K562 (cell line): ENCODE measurements around the gene SLC7A6OS. TPM values are rescaled to one million over a fixed set of nuclear protein-coding genes. Genes with fewer than 3 reads are reported as not detected.

ENCODE experiments used
- ATF1 ChIP-seq, 2 experiments: fragments of 450-650 bp in 1 of 2; IDR thresholded peaks; 2 replicates each; pipeline ENCODE4 v1.6.1; 2016; ENCODE audit warnings: missing compliant biosample characterization in 1 of 2, missing genetic modification characterization in 1 of 2
- HEY1 ChIP-seq: fragments of 250-450 bp; sonication (Bioruptor Pico); IDR thresholded peaks from 2 replicates; pipeline ENCODE4 v1.5.0; 2020; ENCODE audit warnings: mild to moderate bottlenecking, moderate library complexity, borderline replicate concordance
- HNRNPLL ChIP-seq: fragments of 200-400 bp; formaldehyde crosslinking; IDR thresholded peaks from 2 replicates; pipeline ENCODE4 v1.6.1; 2017; ENCODE audit warnings: low read length, low read depth, mild to moderate bottlenecking; ENCODE audit not compliant: poor library complexity, severe bottlenecking
- ZFP36 ChIP-seq: fragments of 150-350 bp; IDR thresholded peaks from 2 replicates; pipeline ENCODE4 v1.6.1; 2018; ENCODE audit warnings: low read length, low read depth; ENCODE audit not compliant: partially characterized antibody
- polyA plus RNA-seq, 8 experiments: library from polyadenylated mRNA; depleted of rRNA in 4 of 8; stranded (reverse) in 5 of 8; unstranded in 3 of 8; fragments of >200 nt; fragmentation: Nextera tagmentation in 2 of 8; fragmentation: Illumina TruSeq in 1 of 8; extraction: Ambion mirVana in 2 of 8; extraction: Trizol in 1 of 8; gene quantifications; 2 replicates each; pipeline versions ENCODE4 v1.2.1 to v1.2.3, GENCODE V29; 2011 to 2014; ENCODE audit warnings: inconsistent platforms in 1 of 8, missing spikeins in 1 of 8
- total RNA-seq, 7 experiments: library from RNA; depleted of rRNA in 6 of 7; stranded (reverse); fragments of >200 nt in 6 of 7; fragmentation: Illumina TruSeq in 2 of 7; extraction: Trizol in 2 of 7; gene quantifications; 2 replicates each; pipeline versions ENCODE4 v1.2.1 to v1.2.3, GENCODE V29; 2011 to 2021; ENCODE audit warnings: low replicate concordance in 1 of 7
- TF ChIP-seq, protein P1 (sequence below): fragments of 450-650 bp; IDR thresholded peaks from 2 replicates; pipeline ENCODE4 v1.6.1; 2016; ENCODE audit warnings: low read depth
- TF ChIP-seq, protein P2 (sequence below), 2 experiments: fragments of 150-350 bp in 1 of 2; IDR thresholded peaks; 2 replicates each; pipeline ENCODE4 v1.6.1; 2012 to 2016; ENCODE audit warnings: low read depth in 2 of 2, low read length in 2 of 2, mild to moderate bottlenecking in 1 of 2, moderate library complexity in 1 of 2
- TF ChIP-seq, protein P3 (sequence below), 2 experiments: fragments of 450-650 bp; conservative IDR thresholded peaks; 2 replicates each; pipeline ENCODE4 v1.6.1; 2017; ENCODE audit warnings: mild to moderate bottlenecking in 2 of 2, moderate library complexity in 2 of 2

Gene SLC7A6OS
- total and polyA plus RNA-seq, 9 of the 15 experiments (the other 6 are each of a cell fraction or from before 2014, with no cell fraction given): 2.7 to 23.6 (median 17.2) TPM

DNA sequence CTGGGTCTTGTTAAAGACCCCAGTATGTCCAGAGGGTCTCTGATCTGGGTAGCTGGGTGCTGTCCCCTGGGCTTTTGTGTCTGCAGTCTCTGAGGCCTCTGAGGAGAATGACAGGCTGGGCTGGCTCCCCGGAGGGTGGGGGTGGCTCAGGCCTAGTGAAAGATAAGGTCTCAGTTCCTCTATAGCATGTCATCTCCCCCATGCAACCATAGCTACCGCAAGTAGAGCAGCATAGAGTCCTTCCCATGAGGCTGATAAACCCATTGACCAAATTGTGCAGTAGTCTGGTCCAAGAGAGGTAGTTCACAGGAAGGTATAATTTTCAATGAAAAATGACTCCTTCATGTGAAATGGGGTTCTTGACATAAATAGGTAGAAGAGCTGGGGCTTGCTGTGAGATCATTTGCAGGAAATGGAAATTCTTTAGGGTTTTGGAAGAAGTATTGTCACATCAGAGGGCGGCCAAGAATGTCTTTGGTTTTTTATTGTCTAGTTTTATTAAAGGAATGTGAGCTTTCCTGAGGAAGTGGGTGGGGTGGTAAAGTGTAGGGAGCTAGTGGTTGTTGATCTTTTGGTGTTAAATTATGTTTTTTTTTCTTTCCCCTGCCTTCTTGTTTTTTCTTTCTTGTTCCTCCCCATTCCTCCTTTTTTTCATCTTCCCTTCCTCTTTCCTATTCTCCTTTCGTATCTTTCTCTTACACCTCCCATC lies 21.0 kb downstream of the SLC7A6OS start (continued):
- TF ChIP-seq, protein P1, sequence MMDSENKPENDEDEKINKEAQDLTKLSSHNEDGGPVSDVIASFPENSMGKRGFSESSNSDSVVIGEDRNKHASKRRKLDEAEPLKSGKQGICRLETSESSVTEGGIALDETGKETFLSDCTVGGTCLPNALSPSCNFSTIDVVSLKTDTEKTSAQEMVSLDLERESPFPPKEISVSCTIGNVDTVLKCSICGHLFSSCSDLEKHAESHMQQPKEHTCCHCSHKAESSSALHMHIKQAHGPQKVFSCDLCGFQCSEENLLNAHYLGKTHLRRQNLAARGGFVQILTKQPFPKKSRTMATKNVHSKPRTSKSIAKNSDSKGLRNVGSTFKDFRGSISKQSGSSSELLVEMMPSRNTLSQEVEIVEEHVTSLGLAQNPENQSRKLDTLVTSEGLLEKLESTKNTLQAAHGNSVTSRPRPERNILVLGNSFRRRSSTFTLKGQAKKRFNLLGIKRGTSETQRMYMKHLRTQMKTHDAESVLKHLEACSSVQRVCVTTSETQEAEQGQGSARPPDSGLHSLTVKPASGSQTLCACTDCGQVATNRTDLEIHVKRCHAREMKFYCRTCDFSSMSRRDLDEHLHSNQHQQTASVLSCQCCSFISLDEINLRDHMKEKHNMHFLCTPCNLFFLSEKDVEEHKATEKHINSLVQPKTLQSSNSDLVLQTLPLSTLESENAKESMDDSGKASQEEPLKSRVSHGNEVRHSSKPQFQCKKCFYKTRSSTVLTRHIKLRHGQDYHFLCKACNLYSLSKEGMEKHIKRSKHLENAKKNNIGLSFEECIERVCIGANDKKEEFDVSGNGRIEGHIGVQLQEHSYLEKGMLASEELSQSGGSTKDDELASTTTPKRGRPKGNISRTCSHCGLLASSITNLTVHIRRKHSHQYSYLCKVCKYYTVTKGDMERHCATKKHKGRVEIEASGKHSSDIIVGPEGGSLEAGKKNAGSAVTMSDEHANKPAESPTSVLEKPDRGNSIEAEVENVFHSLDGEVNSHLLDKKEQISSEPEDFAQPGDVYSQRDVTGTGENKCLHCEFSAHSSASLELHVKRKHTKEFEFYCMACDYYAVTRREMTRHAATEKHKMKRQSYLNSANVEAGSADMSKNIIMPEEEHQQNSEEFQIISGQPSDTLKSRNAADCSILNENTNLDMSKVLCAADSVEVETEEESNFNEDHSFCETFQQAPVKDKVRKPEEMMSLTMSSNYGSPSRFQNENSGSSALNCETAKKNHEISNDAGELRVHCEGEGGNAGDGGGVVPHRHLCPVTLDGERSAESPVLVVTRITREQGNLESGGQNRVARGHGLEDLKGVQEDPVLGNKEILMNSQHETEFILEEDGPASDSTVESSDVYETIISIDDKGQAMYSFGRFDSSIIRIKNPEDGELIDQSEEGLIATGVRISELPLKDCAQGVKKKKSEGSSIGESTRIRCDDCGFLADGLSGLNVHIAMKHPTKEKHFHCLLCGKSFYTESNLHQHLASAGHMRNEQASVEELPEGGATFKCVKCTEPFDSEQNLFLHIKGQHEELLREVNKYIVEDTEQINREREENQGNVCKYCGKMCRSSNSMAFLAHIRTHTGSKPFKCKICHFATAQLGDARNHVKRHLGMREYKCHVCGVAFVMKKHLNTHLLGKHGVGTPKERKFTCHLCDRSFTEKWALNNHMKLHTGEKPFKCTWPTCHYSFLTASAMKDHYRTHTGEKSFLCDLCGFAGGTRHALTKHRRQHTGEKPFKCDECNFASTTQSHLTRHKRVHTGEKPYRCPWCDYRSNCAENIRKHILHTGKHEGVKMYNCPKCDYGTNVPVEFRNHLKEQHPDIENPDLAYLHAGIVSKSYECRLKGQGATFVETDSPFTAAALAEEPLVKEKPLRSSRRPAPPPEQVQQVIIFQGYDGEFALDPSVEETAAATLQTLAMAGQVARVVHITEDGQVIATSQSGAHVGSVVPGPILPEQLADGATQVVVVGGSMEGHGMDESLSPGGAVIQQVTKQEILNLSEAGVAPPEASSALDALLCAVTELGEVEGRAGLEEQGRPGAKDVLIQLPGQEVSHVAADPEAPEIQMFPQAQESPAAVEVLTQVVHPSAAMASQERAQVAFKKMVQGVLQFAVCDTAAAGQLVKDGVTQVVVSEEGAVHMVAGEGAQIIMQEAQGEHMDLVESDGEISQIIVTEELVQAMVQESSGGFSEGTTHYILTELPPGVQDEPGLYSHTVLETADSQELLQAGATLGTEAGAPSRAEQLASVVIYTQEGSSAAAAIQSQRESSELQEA: 0 out of 2 replicates have a peak, but pooled peaks have one; percentile 11
- no peak for TF ChIP-seq ATF1 (CRISPR knock-in tag; IDR thresholded peaks at IDR 0.05)
- TF ChIP-seq ATF1 (tag; IDR thresholded peaks at IDR 0.05): peak; percentile 27; the same call in 1 of the 2 replicates
- peak; percentile 34 for TF ChIP-seq ZFP36
- TF ChIP-seq HEY1 (CRISPR knock-in tag): no peak
- TF ChIP-seq, protein P2, sequence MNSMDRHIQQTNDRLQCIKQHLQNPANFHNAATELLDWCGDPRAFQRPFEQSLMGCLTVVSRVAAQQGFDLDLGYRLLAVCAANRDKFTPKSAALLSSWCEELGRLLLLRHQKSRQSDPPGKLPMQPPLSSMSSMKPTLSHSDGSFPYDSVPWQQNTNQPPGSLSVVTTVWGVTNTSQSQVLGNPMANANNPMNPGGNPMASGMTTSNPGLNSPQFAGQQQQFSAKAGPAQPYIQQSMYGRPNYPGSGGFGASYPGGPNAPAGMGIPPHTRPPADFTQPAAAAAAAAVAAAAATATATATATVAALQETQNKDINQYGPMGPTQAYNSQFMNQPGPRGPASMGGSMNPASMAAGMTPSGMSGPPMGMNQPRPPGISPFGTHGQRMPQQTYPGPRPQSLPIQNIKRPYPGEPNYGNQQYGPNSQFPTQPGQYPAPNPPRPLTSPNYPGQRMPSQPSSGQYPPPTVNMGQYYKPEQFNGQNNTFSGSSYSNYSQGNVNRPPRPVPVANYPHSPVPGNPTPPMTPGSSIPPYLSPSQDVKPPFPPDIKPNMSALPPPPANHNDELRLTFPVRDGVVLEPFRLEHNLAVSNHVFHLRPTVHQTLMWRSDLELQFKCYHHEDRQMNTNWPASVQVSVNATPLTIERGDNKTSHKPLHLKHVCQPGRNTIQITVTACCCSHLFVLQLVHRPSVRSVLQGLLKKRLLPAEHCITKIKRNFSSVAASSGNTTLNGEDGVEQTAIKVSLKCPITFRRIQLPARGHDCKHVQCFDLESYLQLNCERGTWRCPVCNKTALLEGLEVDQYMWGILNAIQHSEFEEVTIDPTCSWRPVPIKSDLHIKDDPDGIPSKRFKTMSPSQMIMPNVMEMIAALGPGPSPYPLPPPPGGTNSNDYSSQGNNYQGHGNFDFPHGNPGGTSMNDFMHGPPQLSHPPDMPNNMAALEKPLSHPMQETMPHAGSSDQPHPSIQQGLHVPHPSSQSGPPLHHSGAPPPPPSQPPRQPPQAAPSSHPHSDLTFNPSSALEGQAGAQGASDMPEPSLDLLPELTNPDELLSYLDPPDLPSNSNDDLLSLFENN (IDR thresholded peaks at IDR 0.05; ENCODE audit: low read depth in 2 of 2, low read length in 2 of 2): no peak
- TF ChIP-seq HNRNPLL: peak; percentile 99
- TF ChIP-seq, protein P3, sequence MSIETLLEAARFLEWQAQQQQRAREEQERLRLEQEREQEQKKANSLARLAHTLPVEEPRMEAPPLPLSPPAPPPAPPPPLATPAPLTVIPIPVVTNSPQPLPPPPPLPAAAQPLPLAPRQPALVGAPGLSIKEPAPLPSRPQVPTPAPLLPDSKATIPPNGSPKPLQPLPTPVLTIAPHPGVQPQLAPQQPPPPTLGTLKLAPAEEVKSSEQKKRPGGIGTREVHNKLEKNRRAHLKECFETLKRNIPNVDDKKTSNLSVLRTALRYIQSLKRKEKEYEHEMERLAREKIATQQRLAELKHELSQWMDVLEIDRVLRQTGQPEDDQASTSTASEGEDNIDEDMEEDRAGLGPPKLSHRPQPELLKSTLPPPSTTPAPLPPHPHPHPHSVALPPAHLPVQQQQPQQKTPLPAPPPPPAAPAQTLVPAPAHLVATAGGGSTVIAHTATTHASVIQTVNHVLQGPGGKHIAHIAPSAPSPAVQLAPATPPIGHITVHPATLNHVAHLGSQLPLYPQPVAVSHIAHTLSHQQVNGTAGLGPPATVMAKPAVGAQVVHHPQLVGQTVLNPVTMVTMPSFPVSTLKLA (conservative IDR thresholded peaks at IDR 0.05): peak in 1 of 2 experiments; percentile 52; a peak in 2 of 4 replicates
